ELR (cell line): ENCODE data around the gene NBL1.

ENCODE experiments used
- DNase-seq: peaks from one replicate; pipeline ENCODE4 v3.0.0-alpha.2; 2015; ENCODE audit warnings: low read depth

The NBL1 gene

DNA sequence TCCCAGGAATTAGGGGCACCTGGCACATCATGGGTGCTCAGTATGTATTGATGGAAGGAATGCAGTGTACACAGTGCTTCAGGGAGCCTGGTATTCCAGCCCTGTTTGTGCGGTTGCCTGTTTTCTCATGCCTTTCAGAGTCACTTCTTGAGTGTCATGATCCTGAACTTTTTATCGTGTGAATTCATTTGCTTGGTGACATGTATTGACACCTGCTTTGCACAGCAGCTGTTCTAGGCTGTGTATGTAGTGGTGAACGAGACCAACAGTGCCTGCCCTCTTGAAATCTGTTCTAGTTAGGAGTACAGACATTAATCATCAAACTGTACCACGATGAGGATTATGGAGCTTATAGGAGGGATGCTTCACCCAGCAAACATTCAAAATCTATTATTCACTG is 26.7 kb downstream of the NBL1 start:
- DNase-seq: no peak

DNA sequence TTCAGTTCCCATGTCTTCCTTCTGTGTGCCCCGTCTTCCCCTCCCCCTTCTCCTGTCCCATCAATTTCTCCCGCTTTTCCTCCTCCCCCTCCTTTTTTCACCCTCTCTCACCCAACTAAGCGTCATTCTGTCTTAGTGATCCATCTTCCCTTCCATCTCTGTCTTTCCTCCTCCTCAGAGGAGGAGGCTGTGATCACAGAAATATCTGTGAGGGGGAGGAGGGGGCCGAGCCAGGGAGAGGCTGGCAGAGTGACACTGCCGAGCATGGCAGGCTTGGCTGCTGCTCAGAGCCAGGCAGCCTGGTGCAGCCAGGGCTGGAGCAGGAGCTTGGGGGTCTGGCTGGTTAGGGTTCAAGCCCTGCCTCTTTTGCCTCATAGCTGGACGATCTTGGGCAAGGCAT is 28.1 kb downstream of the NBL1 start:
- no peak for DNase-seq

GRCh38 chr1:19675797-19676196 is 31.7 kb downstream of the NBL1 start:
- DNase-seq: no peak

DNA sequence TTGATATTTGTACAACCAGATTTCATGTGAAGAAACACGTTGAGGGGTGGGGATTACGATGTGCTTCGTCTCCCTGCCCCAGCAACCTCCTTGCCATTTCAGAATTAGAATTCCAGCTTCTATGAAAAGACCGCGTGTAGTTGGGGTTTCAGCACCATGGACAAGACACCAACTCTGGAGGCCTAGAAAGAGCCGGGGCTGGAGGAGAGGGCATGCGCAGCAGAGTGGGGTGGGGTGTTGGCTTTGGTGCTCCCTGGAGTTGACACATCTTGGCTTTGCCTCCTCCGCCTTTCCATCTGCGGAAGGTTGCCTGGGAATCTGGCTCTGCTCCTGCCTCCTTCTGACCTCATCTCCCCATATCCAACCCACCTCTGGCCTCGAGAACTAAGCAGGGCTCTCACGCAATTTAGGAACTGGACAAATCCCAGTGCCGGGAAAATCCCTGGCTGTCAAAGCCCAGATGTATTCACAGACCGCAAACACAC is 32.4 kb downstream of the NBL1 start:
- peak; percentile 51 for DNase-seq

DNA sequence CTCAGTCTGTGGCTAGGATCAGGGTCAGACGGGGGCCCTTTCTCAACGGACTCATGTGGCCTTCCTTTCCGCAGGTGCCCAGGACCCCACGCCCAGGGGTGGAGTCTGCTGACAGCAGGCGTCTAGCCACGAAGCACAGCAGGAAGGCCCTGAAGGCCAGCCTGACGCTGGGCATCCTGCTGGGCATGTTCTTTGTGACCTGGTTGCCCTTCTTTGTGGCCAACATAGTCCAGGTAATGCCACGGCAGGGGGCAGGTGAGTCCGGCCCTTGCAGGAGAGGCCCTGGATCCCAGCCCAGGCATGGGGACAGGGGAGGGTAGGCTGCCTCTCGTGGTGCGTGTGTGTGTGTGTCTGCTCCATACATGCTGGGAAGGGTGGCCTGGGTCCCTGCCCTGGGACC is 34.4 kb downstream of the NBL1 start:
- no peak for DNase-seq

- DNase-seq: no peak
Observed at GRCh38 chr1:19678931-19679453, 34.9 kb downstream of the NBL1 start.

DNA sequence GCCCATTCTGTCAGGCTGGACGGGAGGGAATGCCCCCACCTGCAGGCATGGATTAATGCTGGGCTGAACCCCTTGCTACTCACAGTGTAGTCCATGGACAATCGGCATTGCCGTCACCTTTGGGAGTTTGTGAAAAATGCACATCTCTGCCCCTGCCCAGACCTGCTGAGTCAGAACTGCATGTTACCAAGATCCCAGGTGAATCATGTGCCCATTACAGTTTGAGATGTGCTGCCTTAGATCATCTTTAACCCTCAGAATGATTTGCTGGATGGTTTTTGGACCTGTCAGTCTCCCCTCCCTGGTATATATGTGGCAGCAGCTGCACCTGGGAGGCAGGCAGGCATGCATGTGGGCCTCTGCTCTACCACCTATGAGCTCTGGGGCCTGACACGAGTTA is 35.6 kb downstream of the NBL1 start:
- DNase-seq: no peak

DNA sequence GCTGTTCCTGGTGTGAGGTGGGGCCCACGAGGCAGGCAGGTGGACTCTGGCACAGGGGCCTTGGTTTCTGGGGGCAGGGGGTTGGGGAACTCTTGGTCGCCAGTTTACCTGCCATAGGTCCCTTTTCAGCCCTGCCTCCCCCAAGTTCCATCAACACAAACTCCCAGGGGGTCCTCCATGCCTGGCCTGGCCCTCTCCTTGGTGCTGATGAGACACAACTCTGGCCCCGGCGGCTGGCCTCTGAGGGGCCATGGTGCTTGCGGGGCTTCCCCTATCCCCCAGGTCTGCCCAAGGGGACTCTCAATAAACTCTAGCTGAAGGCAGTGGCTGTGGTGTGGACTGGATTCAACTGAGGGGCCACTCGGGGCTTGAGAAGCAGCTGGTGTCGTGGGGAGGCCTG is 36.5 kb downstream of the NBL1 start:
- no peak for DNase-seq

- DNase-seq: peak; percentile 87
Observed at GRCh38 chr1:19682257-19682656, 38.1 kb downstream of the NBL1 start.

- no peak for DNase-seq
Observed at GRCh38 chr1:19682901-19683300, 38.8 kb downstream of the NBL1 start.

DNA sequence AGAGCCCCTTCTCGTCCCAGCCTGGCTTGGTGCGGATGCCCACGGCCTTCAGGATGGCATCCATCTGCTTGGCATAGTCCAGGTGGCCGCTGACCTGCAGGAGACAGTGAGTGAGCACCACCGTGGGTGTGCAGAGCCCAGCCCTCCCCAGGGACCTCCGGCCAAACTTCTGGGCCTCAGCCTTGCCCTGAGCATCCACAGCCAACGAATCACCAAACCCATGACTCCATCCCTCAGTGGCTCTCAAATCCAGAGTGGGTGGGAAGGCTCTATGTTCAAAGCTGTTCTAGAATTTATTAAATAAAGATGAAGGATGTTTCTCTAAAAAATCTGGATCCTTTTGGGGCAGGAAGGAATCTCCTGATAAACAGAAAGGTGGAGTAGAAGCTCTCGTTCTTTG is 39.2 kb downstream of the NBL1 start:
- no peak for DNase-seq

DNA sequence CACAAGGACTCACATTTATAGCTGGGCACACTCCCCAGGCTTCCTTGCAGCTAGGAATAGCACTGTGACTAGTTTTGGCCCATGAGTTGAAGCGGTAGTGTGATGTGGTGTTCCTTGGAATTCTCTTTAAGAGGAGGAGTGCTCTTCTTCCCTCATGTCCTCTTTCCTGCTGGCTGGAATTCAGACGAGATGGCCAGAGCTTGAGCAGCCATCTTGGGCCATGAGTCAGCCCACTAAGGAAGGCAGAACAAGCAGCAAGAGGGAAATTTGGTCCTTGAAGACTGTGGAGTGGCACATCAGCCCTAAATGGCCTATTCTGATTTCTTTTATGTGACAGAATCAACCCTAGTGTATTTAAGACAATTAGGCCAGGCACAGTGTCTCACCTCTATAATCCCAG is 40.6 kb downstream of the NBL1 start:
- DNase-seq: no peak

GRCh38 chr1:19685994-19686393 is 41.9 kb downstream of the NBL1 start:
- DNase-seq: no peak

DNA sequence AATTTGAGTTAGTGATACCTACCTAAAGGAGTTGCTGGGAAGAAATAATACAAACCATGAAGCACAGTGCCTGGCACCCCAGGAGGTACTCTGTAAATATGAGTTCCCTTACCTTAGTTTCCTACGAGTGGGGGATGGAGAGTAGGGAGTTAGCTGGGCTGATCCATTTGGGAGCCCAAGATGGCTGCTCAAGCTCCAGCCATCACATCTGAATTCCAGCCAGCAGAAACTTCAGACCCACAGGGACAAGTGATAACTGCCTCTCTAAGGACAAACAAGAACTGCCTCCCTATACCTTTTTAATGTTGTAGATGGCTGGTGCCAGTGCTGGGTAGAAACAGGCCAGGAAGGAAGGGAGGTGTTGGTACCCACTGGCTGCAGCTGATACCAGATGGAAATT is 43.3 kb downstream of the NBL1 start:
- DNase-seq: no peak

- no peak for DNase-seq
Observed at GRCh38 chr1:19688041-19688842, 44.1 kb downstream of the NBL1 start.

GRCh38 chr1:19689085-19689757 is 45.1 kb downstream of the NBL1 start:
- DNase-seq: no peak

- DNase-seq: no peak
Observed at GRCh38 chr1:19689856-19690255, 45.7 kb downstream of the NBL1 start.

- no peak for DNase-seq
Observed at GRCh38 chr1:19690342-19690741, 46.2 kb downstream of the NBL1 start.

DNA sequence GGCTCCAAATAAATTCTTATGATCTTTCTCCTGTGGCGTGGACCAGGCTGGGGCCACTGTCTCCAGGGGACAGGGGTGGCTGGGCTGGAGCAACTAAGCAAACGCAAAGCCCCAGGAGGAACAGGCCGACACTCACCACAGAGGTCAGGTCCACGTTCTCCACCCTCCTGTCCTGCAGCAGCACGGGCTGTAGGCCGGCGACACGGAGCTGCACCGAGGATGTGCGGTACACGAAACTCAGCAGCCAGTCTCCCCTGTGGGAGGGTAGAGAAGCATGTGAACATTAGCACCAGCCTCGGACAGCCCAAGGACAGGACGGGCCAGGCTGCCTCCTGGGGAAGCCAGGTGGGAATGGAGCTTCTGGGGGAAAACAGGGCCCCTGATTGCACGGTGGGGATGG is 50.2 kb downstream of the NBL1 start:
- no peak for DNase-seq

- DNase-seq: no peak
Observed at GRCh38 chr1:19695772-19696171, 51.7 kb downstream of the NBL1 start.

- no peak for DNase-seq
Observed at GRCh38 chr1:19696820-19697219, 52.7 kb downstream of the NBL1 start.

GRCh38 chr1:19698181-19698580 is 54.1 kb downstream of the NBL1 start:
- no peak for DNase-seq

GRCh38 chr1:19700079-19700777 is 56.1 kb downstream of the NBL1 start:
- no peak for DNase-seq
